Spinal cord (tissue), 10 donors: Measurements from ENCODE around the gene RAD51B. TPM values are rescaled to one million over a fixed set of nuclear protein-coding genes. Genes with fewer than 3 reads are reported as not detected.

Experiments
- DNase-seq, 6 donors: peaks; one replicate each; pipeline versions ENCODE4 v3.0.0 to v3.0.0-alpha.2; 2013 to 2015; ENCODE audit warnings: low spot score in 6 of 6, low read depth in 4 of 6
- H3K27ac ChIP-seq: one replicate; pipeline ENCODE4 v1.5.1; 2013; ENCODE audit warnings: low read depth, low read length, control low read depth
- H3K27me3 ChIP-seq: one replicate; pipeline ENCODE4 v1.6.1; 2013; ENCODE audit warnings: low read length; ENCODE audit not compliant: control insufficient read depth, insufficient read depth
- H3K36me3 ChIP-seq: one replicate; pipeline ENCODE4 v1.6.1; 2013; ENCODE audit warnings: low read length; ENCODE audit not compliant: control insufficient read depth, insufficient read depth
- H3K4me1 ChIP-seq: one replicate; pipeline ENCODE4 v1.6.1; 2013; ENCODE audit warnings: low read length; ENCODE audit not compliant: control insufficient read depth, insufficient read depth
- H3K4me3 ChIP-seq: one replicate; pipeline ENCODE4 v1.5.1; 2013; ENCODE audit warnings: low read depth, low read length, control low read depth
- H3K9me3 ChIP-seq: one replicate; pipeline ENCODE4 v1.6.1; 2013; ENCODE audit warnings: low read length; ENCODE audit not compliant: control insufficient read depth, insufficient read depth
- WGBS: methylation state at CpG from one replicate; pipeline ENCODE4 v1.1.5; 2013; ENCODE audit warnings: missing lambda C conversion rate; ENCODE audit not compliant: insufficient coverage; 5-methylcytosine and 5-hydroxymethylcytosine counted together
- polyA plus RNA-seq, 2 donors: library from polyadenylated mRNA; unstranded; fragments of 120-200 nt; gene quantifications; one replicate each; pipeline ENCODE4 v1.2.1, GENCODE V29; 2013; ENCODE audit not compliant: insufficient read length in 2 of 2
- total RNA-seq, 2 donors: library from RNA; depleted of rRNA in 1 of 2; stranded (reverse); fragments of 120-200 nt in 1 of 2; fragments of >200 nt in 1 of 2; gene quantifications; one replicate each; pipeline versions ENCODE4 v1.2.3 to v1.2.4, GENCODE V29; 2013 to 2014
- donor health status: healthy.

RAD51B gene
- total and polyA plus RNA-seq, 4 donors, result 5.7 to 28.9 (median 14.4) TPM

- H3K36me3 ChIP-seq, result no peaks in the 10 kb centered on the region
- H3K4me3 ChIP-seq, result no peak overlapping the region
- WGBS, result 14% methylated on average over 4 of the region's 14 CpGs
- peaks cover 33% of the 10 kb centered on the region for H3K4me1 ChIP-seq
- DNase-seq, result peak; percentile 70 to 96 (median 80)
- no peaks in the 10 kb centered on the region for H3K9me3 ChIP-seq
- no peaks in the 10 kb centered on the region for H3K27me3 ChIP-seq
- peak overlapping the region; percentile 98 for H3K27ac ChIP-seq
Measured at GRCh38 chr14:68548194-68549076, 728.9 kb downstream of the RAD51B start.

- H3K27ac ChIP-seq, result peak overlapping the region; percentile 42
- no peak overlapping the region for H3K4me3 ChIP-seq
- H3K9me3 ChIP-seq, result no peaks in the 10 kb centered on the region
- DNase-seq, result peak in 2 of 6 donors; percentile 26 to 56
- no peaks in the 10 kb centered on the region for H3K36me3 ChIP-seq
- no peaks in the 10 kb centered on the region for H3K27me3 ChIP-seq
- WGBS, result 67% methylated on average over 2 of the region's 4 CpGs
- peaks cover 33% of the 10 kb centered on the region for H3K4me1 ChIP-seq
Measured at GRCh38 chr14:68550338-68550715, 730.7 kb downstream of the RAD51B start.

- Histone ChIP-seq H3K27ac (peak overlapping the region; percentile 26), H3K9me3 (no peaks in the 10 kb centered on the region), H3K4me1 (peaks cover 33% of the 10 kb centered on the region), H3K4me3 (no peak overlapping the region), H3K36me3 (no peaks in the 10 kb centered on the region), H3K27me3 (no peaks in the 10 kb centered on the region)
- 77% methylated on average over 4 of the region's 7 CpGs for WGBS
- DNase-seq, result peak in 1 of 6 donors; percentile 43
Measured at GRCh38 chr14:68551045-68551683, 731.6 kb downstream of the RAD51B start.

GRCh38 chr14:68552075-68552474 lies 732.5 kb downstream of the RAD51B start:
- no peaks in the 10 kb centered on the region for H3K27me3 ChIP-seq
- no peak overlapping the region for H3K27ac ChIP-seq
- 100% methylated on average over 1 of the region's 7 CpGs for WGBS
- no peaks in the 10 kb centered on the region for H3K9me3 ChIP-seq
- H3K4me1 ChIP-seq, result peaks cover 32% of the 10 kb centered on the region
- no peak for DNase-seq
- H3K36me3 ChIP-seq, result no peaks in the 10 kb centered on the region
- no peak overlapping the region for H3K4me3 ChIP-seq

- peaks cover 26% of the 10 kb centered on the region for H3K4me1 ChIP-seq
- no peaks in the 10 kb centered on the region for H3K9me3 ChIP-seq
- DNase-seq, result peak in 1 of 6 donors; percentile 79
- no peaks in the 10 kb centered on the region for H3K36me3 ChIP-seq
- no peaks in the 10 kb centered on the region for H3K27me3 ChIP-seq
- H3K4me3 ChIP-seq, result no peak overlapping the region
- no peak overlapping the region for H3K27ac ChIP-seq
- WGBS, result no CpG with 5 or more reads among the region's 2 CpGs
Measured at GRCh38 chr14:68552602-68553001, 733.0 kb downstream of the RAD51B start.

- no peak overlapping the region for H3K27ac ChIP-seq
- DNase-seq, result no peak
- H3K36me3 ChIP-seq, result no peaks in the 10 kb centered on the region
- no peak overlapping the region for H3K4me3 ChIP-seq
- peaks cover 19% of the 10 kb centered on the region for H3K4me1 ChIP-seq
- H3K27me3 ChIP-seq, result no peaks in the 10 kb centered on the region
- WGBS, result 90% methylated on average over 3 of the region's 3 CpGs
- no peaks in the 10 kb centered on the region for H3K9me3 ChIP-seq
Measured at GRCh38 chr14:68553311-68553710, 733.7 kb downstream of the RAD51B start.

- H3K9me3 ChIP-seq, result no peaks in the 10 kb centered on the region
- WGBS, result 90% methylated on average over 3 of the region's 4 CpGs
- no peaks in the 10 kb centered on the region for H3K36me3 ChIP-seq
- DNase-seq, result no peak
- H3K27ac ChIP-seq, result no peak overlapping the region
- H3K4me3 ChIP-seq, result no peak overlapping the region
- H3K27me3 ChIP-seq, result no peaks in the 10 kb centered on the region
- peaks cover 11% of the 10 kb centered on the region for H3K4me1 ChIP-seq
Measured at GRCh38 chr14:68554231-68554630, 734.7 kb downstream of the RAD51B start.

GRCh38 chr14:68556253-68556652 lies 736.7 kb downstream of the RAD51B start:
- DNase-seq, result no peak
- H3K4me1 ChIP-seq, result peaks cover 1% of the 10 kb centered on the region
- no peak overlapping the region for H3K4me3 ChIP-seq
- no peak overlapping the region for H3K27ac ChIP-seq
- 96% methylated on average over 3 of the region's 4 CpGs for WGBS
- no peaks in the 10 kb centered on the region for H3K9me3 ChIP-seq
- no peaks in the 10 kb centered on the region for H3K27me3 ChIP-seq
- no peaks in the 10 kb centered on the region for H3K36me3 ChIP-seq

GRCh38 chr14:68557648-68558047 lies 738.1 kb downstream of the RAD51B start:
- Histone ChIP-seq H3K9me3 (no peaks in the 10 kb centered on the region), H3K4me1 (peaks cover 13% of the 10 kb centered on the region), H3K27me3 (no peaks in the 10 kb centered on the region), H3K36me3 (no peaks in the 10 kb centered on the region), H3K27ac (no peak overlapping the region), H3K4me3 (no peak overlapping the region)
- WGBS, result 78% methylated on average over 1 of the region's 2 CpGs
- no peak for DNase-seq
